Mesenchymal stem cell (in vitro differentiated cells and primary cell): ENCODE data around the gene SELENOF.
"Not testable (repeated sequence)": the region's sequence is repeated elsewhere in the genome, so short reads cannot be mapped to it uniquely, and the experiment has no call there.

ENCODE experiments used
- DNase-seq: peaks from one replicate; pipeline ENCODE4 v3.0.0-alpha.2; 2013
- H2AFZ ChIP-seq: one replicate; pipeline ENCODE4 v1.6.1; 2013; ENCODE audit warnings: low read depth, mild to moderate bottlenecking, control low read depth, inconsistent platforms, low read length, moderate library complexity
- H2AK5ac ChIP-seq: 2 replicates; pipeline ENCODE4 v1.6.1; 2013; ENCODE audit warnings: low read length, moderate library complexity, mild to moderate bottlenecking, inconsistent platforms; ENCODE audit not compliant: severe bottlenecking
- H2BK120ac ChIP-seq: one replicate; pipeline ENCODE4 v1.6.1; 2013; ENCODE audit warnings: low read depth, mild to moderate bottlenecking, inconsistent platforms, low read length, moderate library complexity
- H2BK12ac ChIP-seq, 2 experiments: one replicate each; pipeline ENCODE4 v1.6.1; 2013; ENCODE audit warnings: inconsistent platforms in 2 of 2, low read length in 2 of 2, mild to moderate bottlenecking in 2 of 2, moderate library complexity in 2 of 2, control low read depth in 1 of 2
- H2BK15ac ChIP-seq: one replicate; pipeline ENCODE4 v1.6.1; 2013; ENCODE audit warnings: mild to moderate bottlenecking, low read depth, inconsistent platforms; ENCODE audit not compliant: poor library complexity, severe bottlenecking
- H2BK5ac ChIP-seq: 2 replicates; pipeline ENCODE4 v1.6.1; 2013; ENCODE audit warnings: low read depth, mild to moderate bottlenecking, low read length, control low read depth, inconsistent platforms; ENCODE audit not compliant: poor library complexity, severe bottlenecking
- H3K14ac ChIP-seq, 2 experiments: one replicate each; pipeline ENCODE4 v1.6.1; 2013; ENCODE audit warnings: inconsistent platforms in 2 of 2, low read length in 2 of 2, control low read depth in 1 of 2, mild to moderate bottlenecking in 1 of 2, moderate library complexity in 1 of 2
- H3K18ac ChIP-seq, 2 experiments: one replicate each; pipeline ENCODE4 v1.6.1; 2013; ENCODE audit warnings: inconsistent platforms in 2 of 2, low read length in 2 of 2, control low read depth in 1 of 2, low read depth in 1 of 2, mild to moderate bottlenecking in 1 of 2
- H3K23ac ChIP-seq, 2 experiments: one replicate each; pipeline ENCODE4 v1.6.1; 2013; ENCODE audit warnings: inconsistent platforms in 2 of 2, low read length in 2 of 2, mild to moderate bottlenecking in 2 of 2, moderate library complexity in 2 of 2, control low read depth in 1 of 2
- H3K27ac ChIP-seq: 2 replicates; pipeline ENCODE4 v1.5.1; 2013; ENCODE audit warnings: mild to moderate bottlenecking, moderate library complexity, low read length, control low read depth, inconsistent platforms; ENCODE audit not compliant: poor library complexity, severe bottlenecking
- H3K27me3 ChIP-seq, 2 experiments: 2 replicates each; pipeline versions ENCODE4 v1.6.1 to v1.7.0; 2013; ENCODE audit warnings: low read length in 2 of 2, mild to moderate bottlenecking in 2 of 2, moderate library complexity in 2 of 2, control low read depth in 1 of 2, inconsistent platforms in 1 of 2; ENCODE audit not compliant: control insufficient read depth in 1 of 2, insufficient read depth in 1 of 2
- H3K36me3 ChIP-seq, 2 experiments: 2 replicates each; pipeline versions ENCODE4 v1.6.1 to v1.7.0; 2013; ENCODE audit warnings: low read length in 2 of 2, control low read depth in 1 of 2, inconsistent platforms in 1 of 2, low read depth in 1 of 2, mild to moderate bottlenecking in 1 of 2; ENCODE audit not compliant: insufficient read depth in 2 of 2, control insufficient read depth in 1 of 2
- H3K4ac ChIP-seq, 2 experiments: one replicate each; pipeline ENCODE4 v1.6.1; 2013; ENCODE audit warnings: inconsistent platforms in 2 of 2, low read length in 2 of 2, mild to moderate bottlenecking in 2 of 2, moderate library complexity in 2 of 2, control low read depth in 1 of 2, low read depth in 1 of 2
- H3K4me1 ChIP-seq: 2 replicates; pipeline ENCODE4 v1.6.1; 2013; ENCODE audit warnings: low read depth, low read length, control low read depth; ENCODE audit not compliant: control insufficient read depth, insufficient read depth
- H3K4me2 ChIP-seq: 2 replicates; pipeline ENCODE4 v1.6.1; 2013; ENCODE audit warnings: low read length, mild to moderate bottlenecking, inconsistent platforms; ENCODE audit not compliant: poor library complexity, severe bottlenecking
- H3K4me3 ChIP-seq, 2 experiments: 2 replicates each; pipeline versions ENCODE4 v1.5.1 to v1.7.0; 2013; ENCODE audit warnings: low read length in 2 of 2, mild to moderate bottlenecking in 2 of 2, control low read depth in 1 of 2, low read depth in 1 of 2; ENCODE audit not compliant: insufficient read depth in 1 of 2
- H3K79me1 ChIP-seq: replicated peaks from 2 replicates; pipeline ENCODE4 v1.6.1; 2013; ENCODE audit warnings: mild to moderate bottlenecking, control low read depth, low read length, inconsistent platforms; ENCODE audit not compliant: poor library complexity, severe bottlenecking
- H3K9ac ChIP-seq: 2 replicates; pipeline ENCODE4 v1.7.0; 2013; ENCODE audit warnings: mild to moderate bottlenecking, low read length, moderate library complexity
- H3K9me3 ChIP-seq: 2 replicates; pipeline ENCODE4 v1.7.0; 2013; ENCODE audit warnings: mild to moderate bottlenecking, low read length; ENCODE audit not compliant: control insufficient read depth
- H4K8ac ChIP-seq: one replicate; pipeline ENCODE4 v1.6.1; 2013; ENCODE audit warnings: inconsistent platforms, mild to moderate bottlenecking, low read length, moderate library complexity
- H4K91ac ChIP-seq: one replicate; pipeline ENCODE4 v1.6.1; 2013; ENCODE audit warnings: mild to moderate bottlenecking, low read length, inconsistent platforms
- WGBS: methylation state at CpG from one replicate; pipeline ENCODE4 v1.1.7; 2013; ENCODE audit warnings: mixed read lengths; 5-methylcytosine and 5-hydroxymethylcytosine counted together

Gene SELENOF

GRCh38 chr1:86906419-86906818, 7.5 kb downstream of the SELENOF start:
- H3K9ac ChIP-seq: no peak overlapping the region
- no peak overlapping the region for H3K27ac ChIP-seq
- H3K18ac ChIP-seq: no peak overlapping the region
- H3K9me3 ChIP-seq: no peaks in the 10 kb centered on the region
- peak; percentile 14 for DNase-seq
- H3K27me3 ChIP-seq: no peaks in the 10 kb centered on the region
- H4K91ac ChIP-seq: no peak overlapping the region
- H2BK15ac ChIP-seq: no peak overlapping the region
- H2BK120ac ChIP-seq: no peak overlapping the region
- no peak overlapping the region for H3K14ac ChIP-seq
- H3K23ac ChIP-seq: no peak overlapping the region
- no CpG with 5 or more reads among the region's 2 CpGs for WGBS
- H3K4me1 ChIP-seq: no peaks in the 10 kb centered on the region
- H4K8ac ChIP-seq: no peak overlapping the region
- H2BK5ac ChIP-seq: no peak overlapping the region
- no peak overlapping the region for H3K4me2 ChIP-seq
- no peak overlapping the region for H2BK12ac ChIP-seq
- H3K79me1 ChIP-seq: peaks cover 1% of the 10 kb centered on the region
- H2AK5ac ChIP-seq: no peak overlapping the region
- peaks cover 3 to 63% of the 10 kb centered on the region in 2 experiments for H3K36me3 ChIP-seq
- H3K4me3 ChIP-seq: no peak overlapping the region
- no peak overlapping the region for H3K4ac ChIP-seq
- no peak overlapping the region for H2AFZ ChIP-seq

GRCh38 chr1:86905875-86906274, 8.1 kb downstream of the SELENOF start:
- H3K4ac ChIP-seq: no peak overlapping the region
- no peak overlapping the region for H2BK12ac ChIP-seq
- H4K8ac ChIP-seq: no peak overlapping the region
- no peak overlapping the region for H3K23ac ChIP-seq
- no peak overlapping the region for H2AFZ ChIP-seq
- no peak overlapping the region for H3K4me3 ChIP-seq
- H3K9ac ChIP-seq: no peak overlapping the region
- no peak overlapping the region for H3K4me2 ChIP-seq
- no peaks in the 10 kb centered on the region for H3K9me3 ChIP-seq
- no peak overlapping the region for H4K91ac ChIP-seq
- no peak overlapping the region for H2AK5ac ChIP-seq
- DNase-seq: no peak
- no CpG with 5 or more reads among the region's 1 CpG for WGBS
- H3K79me1 ChIP-seq: peaks cover 1% of the 10 kb centered on the region
- no peak overlapping the region for H3K27ac ChIP-seq
- H2BK120ac ChIP-seq: no peak overlapping the region
- no peaks in the 10 kb centered on the region for H3K27me3 ChIP-seq
- no peak overlapping the region for H3K18ac ChIP-seq
- no peak overlapping the region for H3K14ac ChIP-seq
- no peaks in the 10 kb centered on the region for H3K4me1 ChIP-seq
- H2BK5ac ChIP-seq: no peak overlapping the region
- H2BK15ac ChIP-seq: no peak overlapping the region
- H3K36me3 ChIP-seq: peaks cover 3 to 67% of the 10 kb centered on the region in 2 experiments

- WGBS: no CpG with 5 or more reads among the region's 33 CpGs
- not testable (repeated sequence) for H3K18ac ChIP-seq
Measured at GRCh38 chr1:86899401-86899800, 14.5 kb downstream of the SELENOF start.

GRCh38 chr1:86888327-86888726, 25.6 kb downstream of the SELENOF start:
- no peak for DNase-seq
- H3K27ac ChIP-seq: no peak overlapping the region
- H3K23ac ChIP-seq: no peak overlapping the region
- H3K4me1 ChIP-seq: no peaks in the 10 kb centered on the region
- no peak overlapping the region for H2BK120ac ChIP-seq
- no peak overlapping the region for H4K91ac ChIP-seq
- H3K9ac ChIP-seq: no peak overlapping the region
- H3K9me3 ChIP-seq: no peaks in the 10 kb centered on the region
- H3K4me3 ChIP-seq: no peak overlapping the region
- H2AK5ac ChIP-seq: no peak overlapping the region
- H3K14ac ChIP-seq: no peak overlapping the region
- H2BK12ac ChIP-seq: no peak overlapping the region
- 97% methylated on average over 4 of the region's 5 CpGs for WGBS
- no peak overlapping the region for H4K8ac ChIP-seq
- H3K27me3 ChIP-seq: no peaks in the 10 kb centered on the region
- no peak overlapping the region for H3K18ac ChIP-seq
- H3K79me1 ChIP-seq: peaks cover 10% of the 10 kb centered on the region
- no peak overlapping the region for H3K4me2 ChIP-seq
- peaks cover 3 to 42% of the 10 kb centered on the region in 2 experiments for H3K36me3 ChIP-seq
- H2BK15ac ChIP-seq: no peak overlapping the region
- no peak overlapping the region for H3K4ac ChIP-seq
- H2BK5ac ChIP-seq: no peak overlapping the region
- H2AFZ ChIP-seq: no peak overlapping the region

More at GRCh38 chr1:86899401-86899800, 14.5 kb downstream of the SELENOF start:
- H3K23ac ChIP-seq, H3K4me2 ChIP-seq, H3K27me3 ChIP-seq, H3K4me3 ChIP-seq, H2AFZ ChIP-seq, H3K9me3 ChIP-seq, H2BK15ac ChIP-seq, H2BK120ac ChIP-seq, H2BK12ac ChIP-seq, H2BK5ac ChIP-seq, H3K27ac ChIP-seq, H4K8ac ChIP-seq, H3K79me1 ChIP-seq, H2AK5ac ChIP-seq, DNase-seq, H3K4ac ChIP-seq, H3K4me1 ChIP-seq, H3K9ac ChIP-seq, H4K91ac ChIP-seq, H3K14ac ChIP-seq: not testable (repeated sequence)
- peaks cover 11 to 56% of the 10 kb centered on the region in 2 experiments for H3K36me3 ChIP-seq
